H1 (cell line): Measurements from ENCODE around the gene FAS. TPM values are rescaled to one million over a fixed set of nuclear protein-coding genes. Genes with fewer than 3 reads are reported as not detected.

ENCODE experiments used
- CTCF ChIA-PET: fragments of 300-600 bp; sonication (Branson Sonifier 250); formaldehyde crosslinking; loops from one replicate; lab custom pipeline; 2021; ENCODE audit not compliant: partially characterized antibody; lab: Charles Lee
- POLR2A ChIA-PET: fragments of 300-600 bp; sonication (Branson Sonifier 250); formaldehyde crosslinking; loops from one replicate; lab custom pipeline; 2021; ENCODE audit warnings: inconsistent platforms; ENCODE audit not compliant: partially characterized antibody; lab: Charles Lee
- DNase-seq, 2 experiments: peaks; one replicate each; pipeline versions ENCODE4 v3.0.0 to v3.0.0-alpha.2; 2010 to 2022; ENCODE audit warnings: low spot score in 2 of 2, low read depth in 1 of 2, mixed read lengths in 1 of 2
- FAIRE-seq: peaks from 2 replicates; lab custom pipeline; 2011; peaks lifted over from hg19 to GRCh38; lab: Jason Lieb, UNC
- H2AFZ ChIP-seq: 2 replicates; pipeline ENCODE4 v1.8.1; 2012; ENCODE audit warnings: low read length, inconsistent platforms
- H2AK5ac ChIP-seq: 2 replicates; pipeline ENCODE4 v1.6.1; 2013; ENCODE audit warnings: low read depth, low read length
- H2BK120ac ChIP-seq: replicated peaks from 2 replicates; pipeline ENCODE3; 2013; ENCODE audit warnings: low read depth, low read length, inconsistent platforms
- H2BK12ac ChIP-seq: 2 replicates; pipeline ENCODE4 v1.6.1; 2013; ENCODE audit warnings: low read depth, low read length
- H2BK15ac ChIP-seq: 2 replicates; pipeline ENCODE4 v1.6.1; 2013; ENCODE audit warnings: low read length
- H2BK20ac ChIP-seq: 2 replicates; pipeline ENCODE4 v1.6.1; 2013; ENCODE audit warnings: low read length
- H2BK5ac ChIP-seq: 2 replicates; pipeline ENCODE4 v1.6.1; 2013; ENCODE audit warnings: low read depth, low read length
- H3K14ac ChIP-seq: 2 replicates; pipeline ENCODE4 v1.6.1; 2013; ENCODE audit warnings: inconsistent platforms; ENCODE audit not compliant: insufficient read length
- H3K18ac ChIP-seq: 2 replicates; pipeline ENCODE4 v1.6.1; 2013; ENCODE audit warnings: low read length; ENCODE audit errors: extremely low read depth
- H3K23ac ChIP-seq: 2 replicates; pipeline ENCODE4 v1.6.1; 2013; ENCODE audit warnings: inconsistent platforms; ENCODE audit not compliant: insufficient read length
- H3K23me2 ChIP-seq: 2 replicates; pipeline ENCODE4 v1.6.1; 2013; ENCODE audit warnings: low read depth, low read length
- H3K27ac ChIP-seq: 2 replicates; pipeline ENCODE4 v1.6.1; 2011; ENCODE audit warnings: low read depth, low read length, inconsistent platforms
- H3K27me3 ChIP-seq, 4 experiments: replicated peaks in 1 of 4; 1 replicate in 1 of 4; 2 replicates in 3 of 4; pipeline versions ENCODE4 v1.6.1 to v1.8.1; 2011 to 2013; ENCODE audit warnings: low read length in 3 of 4, mild to moderate bottlenecking in 3 of 4, inconsistent platforms in 2 of 4, mixed read lengths in 2 of 4, moderate library complexity in 1 of 4; ENCODE audit not compliant: control insufficient read depth in 3 of 4, insufficient read depth in 3 of 4; ENCODE audit errors: extremely low read depth in 1 of 4
- H3K36me3 ChIP-seq, 4 experiments: 2 replicates each; pipeline versions ENCODE4 v1.6.1 to v1.8.1; 2011 to 2013; ENCODE audit warnings: mild to moderate bottlenecking in 4 of 4, low read length in 3 of 4, moderate library complexity in 2 of 4, control low read depth in 1 of 4, inconsistent platforms in 1 of 4; ENCODE audit not compliant: insufficient read depth in 4 of 4, control insufficient read depth in 2 of 4
- H3K4ac ChIP-seq: replicated peaks from 2 replicates; pipeline ENCODE3; 2013; ENCODE audit warnings: low read length, low read depth, mixed read lengths, inconsistent platforms; ENCODE audit not compliant: insufficient read length
- H3K4me1 ChIP-seq, 4 experiments: replicated peaks in 1 of 4; 1 replicate in 1 of 4; 2 replicates in 3 of 4; pipeline versions ENCODE4 v1.6.1 to v1.8.1; 2011 to 2013; ENCODE audit warnings: low read length in 3 of 4, inconsistent platforms in 2 of 4, mixed read lengths in 1 of 4; ENCODE audit not compliant: insufficient read depth in 4 of 4, control insufficient read depth in 3 of 4
- H3K4me2 ChIP-seq, 2 experiments: 2 replicates each; pipeline versions ENCODE4 v1.6.1 to v1.8.1; 2011 to 2013; ENCODE audit warnings: low read depth in 2 of 2, low read length in 2 of 2, control low read depth in 1 of 2, inconsistent platforms in 1 of 2, mild to moderate bottlenecking in 1 of 2; ENCODE audit not compliant: insufficient read depth in 1 of 2
- H3K4me3 ChIP-seq, 4 experiments: fragments of 200-600, 300-600 bp in 1 of 4; sonication (generic), shearing (Covaris generic), sonication (Bioruptor Twin) in 1 of 4; 2 replicates each; pipeline versions ENCODE4 v1.5.1 to v1.8.1; 2011 to 2016; ENCODE audit warnings: low read length in 4 of 4, low read depth in 3 of 4, control low read depth in 2 of 4, inconsistent platforms in 2 of 4, mild to moderate bottlenecking in 2 of 4, mixed read lengths in 1 of 4, moderate library complexity in 1 of 4; ENCODE audit not compliant: insufficient read depth in 2 of 4; ENCODE audit errors: extremely low read depth in 1 of 4
- H3K56ac ChIP-seq: replicated peaks from 2 replicates; pipeline ENCODE3; 2013; ENCODE audit warnings: low read depth, mild to moderate bottlenecking, mixed read lengths, low read length, inconsistent platforms; ENCODE audit not compliant: insufficient read length
- H3K79me1 ChIP-seq: 2 replicates; pipeline ENCODE4 v1.6.1; 2013; ENCODE audit warnings: low read depth, low read length, control low read depth
- H3K79me2 ChIP-seq, 2 experiments: 2 replicates each; pipeline versions ENCODE4 v1.6.1 to v1.8.1; 2012 to 2013; ENCODE audit warnings: low read length in 2 of 2, mild to moderate bottlenecking in 2 of 2, inconsistent platforms in 1 of 2; ENCODE audit not compliant: insufficient read depth in 2 of 2, control insufficient read depth in 1 of 2
- H3K9ac ChIP-seq, 4 experiments: replicated peaks in 1 of 4; 1 replicate in 1 of 4; 2 replicates in 3 of 4; pipeline versions ENCODE4 v1.6.1 to v1.8.1; 2011 to 2013; ENCODE audit warnings: low read depth in 3 of 4, low read length in 3 of 4, control low read depth in 2 of 4, mild to moderate bottlenecking in 2 of 4, moderate library complexity in 2 of 4, inconsistent platforms in 1 of 4; ENCODE audit errors: extremely low read depth in 1 of 4
- H3K9me3 ChIP-seq, 2 experiments: 2 replicates each; pipeline versions ENCODE4 v1.6.1 to v1.8.1; 2012 to 2013; ENCODE audit warnings: mild to moderate bottlenecking in 2 of 2, moderate library complexity in 2 of 2, control low read depth in 1 of 2, inconsistent platforms in 1 of 2, low read depth in 1 of 2, low read length in 1 of 2, mixed read lengths in 1 of 2; ENCODE audit not compliant: insufficient read depth in 2 of 2
- H4K20me1 ChIP-seq, 2 experiments: replicated peaks in 1 of 2; 2 replicates each; pipeline versions ENCODE3 to v1.8.1; 2011 to 2013; ENCODE audit warnings: inconsistent platforms in 2 of 2, low read length in 2 of 2, mild to moderate bottlenecking in 1 of 2; ENCODE audit not compliant: insufficient read depth in 2 of 2, control insufficient read depth in 1 of 2
- H4K5ac ChIP-seq: 2 replicates; pipeline ENCODE4 v1.6.1; 2013; ENCODE audit warnings: low read length, low read depth, mixed read lengths, inconsistent platforms; ENCODE audit not compliant: insufficient read length
- H4K8ac ChIP-seq: 2 replicates; pipeline ENCODE4 v1.8.0; 2013; ENCODE audit warnings: mild to moderate bottlenecking, moderate library complexity, low read length, inconsistent platforms; ENCODE audit not compliant: insufficient read depth; ENCODE audit errors: extremely low read depth
- H4K91ac ChIP-seq: replicated peaks from 2 replicates; pipeline ENCODE3; 2013; ENCODE audit warnings: low read length, mixed read lengths, inconsistent platforms; ENCODE audit not compliant: insufficient read length
- BACH1 ChIP-seq: IDR thresholded peaks from 2 replicates; pipeline ENCODE4 v1.6.1; 2012; ENCODE audit warnings: low read length, improper control_type of control experiment
- BRCA1 ChIP-seq: IDR thresholded peaks from 2 replicates; pipeline ENCODE4 v1.6.1; 2012; ENCODE audit warnings: low read depth, low read length, improper control_type of control experiment
- CTCF ChIP-seq, 3 experiments: IDR thresholded peaks; 1 replicate in 2 of 3; 2 replicates in 1 of 3; pipeline versions ENCODE4 v1.5.1 to v1.6.1; 2011; ENCODE audit warnings: low read length in 3 of 3, mild to moderate bottlenecking in 3 of 3, inconsistent platforms in 2 of 3, low read depth in 1 of 3, moderate library complexity in 1 of 3; ENCODE audit not compliant: insufficient read depth in 1 of 3; ENCODE audit errors: control extremely low read depth in 1 of 3
- GABPA ChIP-seq: IDR thresholded peaks from 2 replicates; pipeline ENCODE4 v1.6.1; 2011; ENCODE audit warnings: mild to moderate bottlenecking, low read length, moderate library complexity, borderline replicate concordance; ENCODE audit not compliant: insufficient read depth
- GTF2F1 ChIP-seq: IDR thresholded peaks from 2 replicates; pipeline ENCODE4 v1.6.1; 2012; ENCODE audit warnings: low read depth, low read length, improper control_type of control experiment, borderline replicate concordance
- POU5F1 ChIP-seq: IDR thresholded peaks from 2 replicates; pipeline ENCODE4 v1.6.1; 2011; ENCODE audit warnings: low read depth, mild to moderate bottlenecking, low read length, moderate library complexity
- RXRA ChIP-seq: IDR thresholded peaks from 2 replicates; pipeline ENCODE4 v1.6.1; 2011; ENCODE audit warnings: low read depth, mild to moderate bottlenecking, low read length, moderate library complexity; ENCODE audit not compliant: insufficient read depth
- WGBS, 2 experiments: shearing (Covaris generic) in 1 of 2; methylation state at CpG; one replicate each; pipeline versions ENCODE4 v1.1.6 to v1.1.7; 2013 to 2015; ENCODE audit warnings: low lambda C conversion rate in 2 of 2, mixed read lengths in 2 of 2, inconsistent platforms in 1 of 2, low coverage in 1 of 2, missing lambda C conversion rate in 1 of 2; ENCODE audit not compliant: insufficient replicate concordance in 2 of 2, insufficient coverage in 1 of 2, insufficient read length in 1 of 2; ENCODE audit errors: extremely low coverage in 1 of 2, missing lambda C conversion rate in 1 of 2; 5-methylcytosine and 5-hydroxymethylcytosine counted together
- polyA plus RNA-seq, 7 experiments: library from polyadenylated mRNA; depleted of rRNA in 3 of 7; stranded (reverse) in 5 of 7; unstranded in 2 of 7; fragments of >200 nt in 5 of 7; fragments of 200-250 nt in 2 of 7; gene quantifications; 1 replicate in 5 of 7; 2 replicates in 1 of 7; 4 replicates in 1 of 7; pipeline versions ENCODE4 v1.2.1 to v1.2.3, GENCODE V29; 2011 to 2013; ENCODE audit warnings: missing spikeins in 2 of 7, mixed read lengths in 2 of 7
- total RNA-seq: library from RNA; stranded (reverse); fragmentation: NEBNext Ultra II Directional; extraction: Animal tissue kit (Norgen Biotek cat#: 25700); gene quantifications from 2 replicates; pipeline ENCODE4 v1.2.1, GENCODE V29; 2021

Gene FAS
- total and polyA plus RNA-seq, 2 of the 8 experiments (the other 6 are each of a cell fraction or from before 2014, with no cell fraction given), result 4.0 to 6.7 TPM

- H2BK15ac ChIP-seq, result no peak overlapping the region
- no peaks in the 10 kb centered on the region for H3K4me1 ChIP-seq
- ChIA-PET POLR2A (no interaction called here), CTCF (interaction anchor here (0.9 to 3.3 kb wide), 8 partner anchors 10 to 198 kb away, joined by 3 to 14 read pairs (median 4); no protein-coding TSS in a partner anchor)
- no peaks in the 10 kb centered on the region for H4K20me1 ChIP-seq
- DNase-seq, result no peak
- H3K36me3 ChIP-seq, result peaks cover 0 to 3% (median 0%) of the 10 kb centered on the region in 4 experiments; a peak in 1 of 8 replicates
- H2AFZ ChIP-seq, result no peak overlapping the region
- H3K4me3 ChIP-seq, result no peak overlapping the region
- no peak overlapping the region for H3K56ac ChIP-seq
- FAIRE-seq, result no peak
- no peaks in the 10 kb centered on the region for H3K27me3 ChIP-seq
- H2BK12ac ChIP-seq, result no peak overlapping the region
- no peaks in the 10 kb centered on the region; a peak in 1 of 4 replicates for H3K9me3 ChIP-seq
- H3K23ac ChIP-seq, result no peak overlapping the region
- H2BK20ac ChIP-seq, result no peak overlapping the region
- H4K91ac ChIP-seq, result no peak overlapping the region
- H3K23me2 ChIP-seq, result no peaks in the 10 kb centered on the region
- no peaks in the 10 kb centered on the region for H3K79me1 ChIP-seq
- no peak overlapping the region for H4K5ac ChIP-seq
- TF ChIP-seq BACH1 (no peak), BRCA1 (no peak), RXRA (no peak), CTCF (IDR thresholded peaks at IDR 0.05; ENCODE audit: control extremely low read depth in 1 of 3, insufficient read depth in 1 of 3, low read depth in 1 of 3, low read length in 3 of 3) (no peak), POU5F1 (no peak), GTF2F1 (no peak), GABPA (no peak)
- TF ChIP-seq, all 59 proteins: peak for 0
- H3K79me2 ChIP-seq, result no peaks in the 10 kb centered on the region
- H2BK120ac ChIP-seq, result no peak overlapping the region
- no peak overlapping the region for H2BK5ac ChIP-seq
- H3K14ac ChIP-seq, result no peak overlapping the region
- H4K8ac ChIP-seq, result no peak overlapping the region; the same call in 1 of the 2 replicates
- no peak overlapping the region for H2AK5ac ChIP-seq
- WGBS, 2 experiments, result 89% methylated on average over 2 of the region's 2 CpGs; no CpG with 5 or more reads in 1 of the 2 experiments
- no peak overlapping the region for H3K27ac ChIP-seq
- no peak overlapping the region for H3K4me2 ChIP-seq
- H3K4ac ChIP-seq, result no peak overlapping the region
- H3K9ac ChIP-seq, result no peak overlapping the region
- H3K18ac ChIP-seq, result no peak overlapping the region
Observed at GRCh38 chr10:89019569-89020327, 29.1 kb downstream of the FAS start.
